GF-D8 (cell line): ENCODE data around the gene MOCS1.

Experiments
- DNase-seq: peaks from one replicate; lab custom pipeline; 2025; lab: John Stamatoyannopoulos, UW

The MOCS1 gene

GRCh38 chr6:39948199-39948791, 14.0 kb upstream of the MOCS1 start:
- DNase-seq: no peak

- DNase-seq: no peak
These were observed 13.4 kb upstream of the MOCS1 start for GRCh38 chr6:39947611-39948068.

GRCh38 chr6:39945626-39946025, 11.4 kb upstream of the MOCS1 start:
- DNase-seq: no peak

- no peak for DNase-seq
These were observed 8.8 kb upstream of the MOCS1 start for GRCh38 chr6:39942903-39943580.

GRCh38 chr6:39941820-39942219, 7.6 kb upstream of the MOCS1 start:
- DNase-seq: no peak

- no peak for DNase-seq
These were observed 6.9 kb upstream of the MOCS1 start for GRCh38 chr6:39941138-39941537.

GRCh38 chr6:39938773-39939654, 4.8 kb upstream of the MOCS1 start:
- no peak for DNase-seq

GRCh38 chr6:39937686-39938333, 3.5 kb upstream of the MOCS1 start:
- no peak for DNase-seq

GRCh38 chr6:39936857-39937256, 2.6 kb upstream of the MOCS1 start:
- DNase-seq: no peak

GRCh38 chr6:39935241-39935640, 979 bp upstream of the MOCS1 start:
- no peak for DNase-seq

- DNase-seq: no peak
These were observed 562 bp downstream of the MOCS1 start for GRCh38 chr6:39933669-39934130.

- no peak for DNase-seq
These were observed 1.8 kb downstream of the MOCS1 start for GRCh38 chr6:39932386-39932910.

GRCh38 chr6:39931607-39932006, 2.7 kb downstream of the MOCS1 start:
- DNase-seq: no peak

- no peak for DNase-seq
These were observed 3.7 kb downstream of the MOCS1 start for GRCh38 chr6:39930540-39930939.

- DNase-seq: no peak
These were observed 4.4 kb downstream of the MOCS1 start for GRCh38 chr6:39929733-39930461.

- DNase-seq: no peak
These were observed 5.1 kb downstream of the MOCS1 start for GRCh38 chr6:39929039-39929732.

- DNase-seq: no peak
These were observed 7.1 kb downstream of the MOCS1 start for GRCh38 chr6:39927159-39927558.

- no peak for DNase-seq
These were observed 7.6 kb downstream of the MOCS1 start for GRCh38 chr6:39926668-39927067.

- no peak for DNase-seq
These were observed 8.4 kb downstream of the MOCS1 start for GRCh38 chr6:39925931-39926290.

- no peak for DNase-seq
These were observed 8.9 kb downstream of the MOCS1 start for GRCh38 chr6:39925191-39925930.
